Panc1 (cell line): ENCODE results near the gene GPBP1L1. TPM values are rescaled to one million over a fixed set of nuclear protein-coding genes. Genes with fewer than 3 reads are reported as not detected.

Source experiments
- ATAC-seq: fragments of 200-7000 bp; cut with Tn5 transposase; 2 replicates; pipeline ENCODE4 v1.9.1; 2020; ENCODE audit warnings: mild to moderate bottlenecking, moderate library complexity
- BruUV-seq: library from RNA; stranded (reverse); fragments of 400-500 nt; replicated peaks from 2 replicates; lab custom pipeline; 2021; lab: Mats Ljungman, UMichigan
- CTCF ChIA-PET: fragments of 300-600 bp; sonication (Branson Sonifier 250); formaldehyde crosslinking; loops from one replicate; lab custom pipeline; 2022; ENCODE audit warnings: antibody characterized with exemption; lab: Charles Lee
- POLR2A ChIA-PET: fragments of 300-600 bp; sonication (Branson Sonifier 250); formaldehyde crosslinking; loops from one replicate; lab custom pipeline; 2022; ENCODE audit warnings: antibody characterized with exemption; lab: Charles Lee
- DNase-seq: peaks from one replicate; pipeline ENCODE4 v3.0.0-alpha.2; 2010; ENCODE audit warnings: low read depth, low spot score
- H3K27ac ChIP-seq: 2 replicates; pipeline ENCODE4 v1.5.1; 2011; ENCODE audit warnings: mild to moderate bottlenecking, low read length, inconsistent platforms
- H3K27me3 ChIP-seq: fragments of 200-500 bp; sonication (Bioruptor generic); 2 replicates; pipeline ENCODE4 v1.6.0; 2014; ENCODE audit warnings: low read length, inconsistent platforms; ENCODE audit not compliant: control insufficient read depth, insufficient read depth
- H3K36me3 ChIP-seq: fragments of 200-500 bp; sonication (Bioruptor generic); 2 replicates; pipeline ENCODE4 v1.5.1; 2014; ENCODE audit warnings: inconsistent platforms, mild to moderate bottlenecking, low read length, moderate library complexity; ENCODE audit not compliant: control insufficient read depth, insufficient read depth
- H3K4me1 ChIP-seq: 2 replicates; pipeline ENCODE4 v1.5.1; 2011; ENCODE audit warnings: inconsistent platforms, mild to moderate bottlenecking, low read length, moderate library complexity; ENCODE audit not compliant: control insufficient read depth, insufficient read depth
- H3K4me3 ChIP-seq, 2 experiments: 2 replicates each; pipeline ENCODE4 v1.5.1; 2011 to 2012; ENCODE audit warnings: low read depth in 2 of 2, low read length in 2 of 2, mild to moderate bottlenecking in 2 of 2, inconsistent platforms in 1 of 2, moderate library complexity in 1 of 2
- H3K9me3 ChIP-seq: fragments of 200-500 bp; sonication (Bioruptor generic); 2 replicates; pipeline ENCODE4 v1.5.1; 2014; ENCODE audit warnings: low read depth, mild to moderate bottlenecking, inconsistent platforms, low read length, moderate library complexity; ENCODE audit not compliant: control insufficient read depth, insufficient read depth
- CTCF ChIP-seq: fragments of 450-650 bp; IDR thresholded peaks from 2 replicates; pipeline ENCODE4 v1.5.1; 2017; ENCODE audit warnings: mild to moderate bottlenecking
- POLR2AphosphoS5 ChIP-seq: IDR thresholded peaks from 2 replicates; pipeline ENCODE4 v1.6.1; 2012; ENCODE audit warnings: mild to moderate bottlenecking, low read depth, low read length, moderate library complexity
- REST ChIP-seq, 2 experiments: IDR thresholded peaks; 2 replicates each; pipeline ENCODE4 v1.6.1; 2011 to 2012; ENCODE audit warnings: low read depth in 2 of 2, control low read depth in 1 of 2, low read length in 1 of 2, mild to moderate bottlenecking in 1 of 2, moderate library complexity in 1 of 2; ENCODE audit not compliant: insufficient read depth in 1 of 2
- SIN3A ChIP-seq: IDR thresholded peaks from 2 replicates; pipeline ENCODE4 v1.6.1; 2012; ENCODE audit warnings: low read depth, mild to moderate bottlenecking, low read length, moderate library complexity, borderline replicate concordance; ENCODE audit not compliant: insufficient read depth
- TCF7L2 ChIP-seq: IDR thresholded peaks from 2 replicates; pipeline ENCODE4 v1.6.1; 2011; ENCODE audit warnings: mild to moderate bottlenecking, low read depth, low read length, inconsistent platforms
- in situ Hi-C: cut with HindIII; loops from 2 replicates; pipeline ENCODE4 v1.10.0; 2016; ENCODE audit warnings: low sequenced_read_pairs, low pct_unique_long_range_greater_than_20kb
- intact Hi-C: fragments of 100-400 bp; cut with micrococcal nuclease; formaldehyde crosslinking; loops from one replicate; pipeline ENCODE4 v1.10.0; 2022; ENCODE audit not compliant: unreplicated experiment
- total RNA-seq: library from RNA; stranded (reverse); gene quantifications from one replicate; pipeline ENCODE4 v1.2.1, GENCODE V29; 2021; ENCODE audit not compliant: unreplicated experiment

GPBP1L1 gene
- total RNA-seq, 1 experiment from 2014 or later: 130 TPM

GRCh38 chr1:45623972-45624371, 62.4 kb downstream of the GPBP1L1 start, which contains the start of gene CCDC17:
Gene CCDC17, minus strand, starts transcription at chr1:45624054. Its CDS starts 145 bp downstream, at chr1:45623909.
- Histone ChIP-seq H3K4me1 (no peaks in the 10 kb centered on the region), H3K27ac (no peak within 1 kb of the TSS), H3K27me3 (no peaks in the 10 kb centered on the region), H3K36me3 (peaks cover 13% of the 10 kb centered on the region), H3K9me3 (no peaks in the 10 kb centered on the region), H3K4me3 (no peak within 1 kb of the TSS)
- ChIA-PET POLR2A (no interaction called here), CTCF (no interaction called here)
- DNase-seq (no peak), ATAC-seq (no peak)
- intact Hi-C loops (no loop called here), in situ Hi-C loops (no loop called here)
- no peak for TF ChIP-seq TCF7L2
- no peak for TF ChIP-seq REST (IDR thresholded peaks at IDR 0.05; ENCODE audit: insufficient read depth in 1 of 2, low read depth in 2 of 2, low read length in 1 of 2)
- TF ChIP-seq SIN3A: no peak
- TF ChIP-seq CTCF: no peak
- no peak for TF ChIP-seq POLR2AphosphoS5
- no TSS peak for BruUV-seq

GRCh38 chr1:45622524-45623394, 63.6 kb downstream of the GPBP1L1 start:
- intact Hi-C loops (no loop called here), in situ Hi-C loops (no loop called here)
- no peak for ATAC-seq
- Histone ChIP-seq H3K9me3 (no peaks in the 10 kb centered on the region), H3K27me3 (no peaks in the 10 kb centered on the region), H3K36me3 (peaks cover 6% of the 10 kb centered on the region), H3K4me3 (no peak overlapping the region), H3K4me1 (no peaks in the 10 kb centered on the region), H3K27ac (no peak overlapping the region)
- ChIA-PET POLR2A (interaction anchor here (0.6 kb wide), 1 partner anchor 20 kb away, joined by 4 read pairs; no protein-coding TSS in a partner anchor), CTCF (no interaction called here)
- TF ChIP-seq TCF7L2 (no peak), REST (IDR thresholded peaks at IDR 0.05; ENCODE audit: insufficient read depth in 1 of 2, low read depth in 2 of 2, low read length in 1 of 2) (no peak), POLR2AphosphoS5 (no peak), CTCF (no peak), SIN3A (no peak)
- DNase-seq: no peak
- no TSS peak for BruUV-seq
